Ovary (tissue), 3 donors: Measurements from ENCODE around the gene SIK3.
"Not testable (repeated sequence)": the region's sequence is repeated elsewhere in the genome, so short reads cannot be mapped to it uniquely, and the experiment has no call there.

Experiments
- POLR2A ChIP-seq: fragments of 450-650 bp; IDR thresholded peaks from one replicate; pipeline ENCODE4 v1.6.1; 2017; ENCODE audit warnings: antibody characterized with exemption, mild to moderate bottlenecking, moderate library complexity
- TF ChIP-seq, protein P1 (sequence below), 3 donors: fragments of 450-650 bp in 2 of 3; fragments of 200-600 bp in 1 of 3; IDR thresholded peaks; one replicate each; pipeline versions ENCODE4 v1.5.1 to v1.8.0; 2016 to 2022; ENCODE audit warnings: antibody characterized with exemption in 3 of 3, mild to moderate bottlenecking in 1 of 3
- donor health status: DM: no; HTN: no; CAD: no.

DNA sequence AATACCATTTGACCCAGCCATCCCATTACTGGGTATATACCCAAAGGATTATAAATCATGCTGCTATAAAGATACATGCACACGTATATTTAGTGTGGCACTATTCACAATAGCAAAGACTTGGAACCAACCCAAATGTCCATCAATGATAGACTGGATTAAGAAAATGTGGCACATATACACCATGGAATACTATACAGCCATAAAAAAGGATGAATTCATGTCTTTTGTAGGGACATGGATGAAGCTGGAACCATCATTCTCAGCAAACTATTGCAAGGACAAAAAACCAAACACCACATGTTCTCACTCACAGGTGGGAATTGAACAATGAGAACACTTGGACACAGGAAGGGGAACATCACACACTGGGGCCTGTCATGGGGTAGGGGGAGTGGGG, 14.7 kb upstream of the SIK3 start:
- TF ChIP-seq, protein P1, sequence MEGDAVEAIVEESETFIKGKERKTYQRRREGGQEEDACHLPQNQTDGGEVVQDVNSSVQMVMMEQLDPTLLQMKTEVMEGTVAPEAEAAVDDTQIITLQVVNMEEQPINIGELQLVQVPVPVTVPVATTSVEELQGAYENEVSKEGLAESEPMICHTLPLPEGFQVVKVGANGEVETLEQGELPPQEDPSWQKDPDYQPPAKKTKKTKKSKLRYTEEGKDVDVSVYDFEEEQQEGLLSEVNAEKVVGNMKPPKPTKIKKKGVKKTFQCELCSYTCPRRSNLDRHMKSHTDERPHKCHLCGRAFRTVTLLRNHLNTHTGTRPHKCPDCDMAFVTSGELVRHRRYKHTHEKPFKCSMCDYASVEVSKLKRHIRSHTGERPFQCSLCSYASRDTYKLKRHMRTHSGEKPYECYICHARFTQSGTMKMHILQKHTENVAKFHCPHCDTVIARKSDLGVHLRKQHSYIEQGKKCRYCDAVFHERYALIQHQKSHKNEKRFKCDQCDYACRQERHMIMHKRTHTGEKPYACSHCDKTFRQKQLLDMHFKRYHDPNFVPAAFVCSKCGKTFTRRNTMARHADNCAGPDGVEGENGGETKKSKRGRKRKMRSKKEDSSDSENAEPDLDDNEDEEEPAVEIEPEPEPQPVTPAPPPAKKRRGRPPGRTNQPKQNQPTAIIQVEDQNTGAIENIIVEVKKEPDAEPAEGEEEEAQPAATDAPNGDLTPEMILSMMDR (IDR thresholded peaks at IDR 0.05) = not testable (repeated sequence)
- not testable (repeated sequence) for TF ChIP-seq POLR2A
